ENCODE measurements around the gene PCDHGA5.
"Not testable (repeated sequence)": the region's sequence is repeated elsewhere in the genome, so short reads cannot be mapped to it uniquely, and the experiment has no call there.

Gene PCDHGA5

GRCh38 chr5:141374627-141375026, 10.7 kb downstream of the PCDHGA5 start:
- H3K9ac ChIP-seq (ENCODE audit: low read length) = no peak overlapping the region
- H3K36me3 ChIP-seq (ENCODE audit: control insufficient read depth, low read depth, low read length) = no peaks in the 10 kb centered on the region
- peaks cover 13% of the 10 kb centered on the region for H3K9me3 ChIP-seq (ENCODE audit: control insufficient read depth, low read depth, low read length)
- H3K4me1 ChIP-seq (ENCODE audit: control insufficient read depth, low read depth, low read length) = no peaks in the 10 kb centered on the region
- no peak overlapping the region for H3K4me3 ChIP-seq (ENCODE audit: low read length)
- H3K27me3 ChIP-seq (ENCODE audit: control insufficient read depth, insufficient read depth, low read length) = no peaks in the 10 kb centered on the region
- H3K27ac ChIP-seq (ENCODE audit: low read length) = no peak overlapping the region

GRCh38 chr5:141375444-141376155, 11.6 kb downstream of the PCDHGA5 start:
- not testable (repeated sequence) for H3K4me3 ChIP-seq (ENCODE audit: low read length); H3K36me3 ChIP-seq (ENCODE audit: control insufficient read depth, low read depth, low read length); H3K27ac ChIP-seq (ENCODE audit: low read length); H3K4me1 ChIP-seq (ENCODE audit: control insufficient read depth, low read depth, low read length); H3K27me3 ChIP-seq (ENCODE audit: control insufficient read depth, insufficient read depth, low read length); H3K9ac ChIP-seq (ENCODE audit: low read length)
- peaks cover 13% of the 10 kb centered on the region for H3K9me3 ChIP-seq (ENCODE audit: control insufficient read depth, low read depth, low read length)

GRCh38 chr5:141382469-141383294, 18.7 kb downstream of the PCDHGA5 start, which contains the start of gene PCDHGA7:
TSS of gene PCDHGA7 (plus strand) at chr5:141382742. CDS start at chr5:141382900, 158 bp downstream.
- Histone ChIP-seq H3K4me3 (ENCODE audit: low read length) (no peak within 1 kb of the TSS), H3K9ac (ENCODE audit: low read length) (no peak within 1 kb of the TSS)

GRCh38 chr5:141383345-141383744, 19.4 kb downstream of the PCDHGA5 start:
- Histone ChIP-seq H3K4me1 (ENCODE audit: control insufficient read depth, low read depth, low read length) (no peaks in the 10 kb centered on the region), H3K4me3 (ENCODE audit: low read length) (no peak overlapping the region), H3K36me3 (ENCODE audit: control insufficient read depth, low read depth, low read length) (no peaks in the 10 kb centered on the region), H3K9ac (ENCODE audit: low read length) (no peak overlapping the region), H3K27me3 (ENCODE audit: control insufficient read depth, insufficient read depth, low read length) (no peaks in the 10 kb centered on the region), H3K9me3 (ENCODE audit: control insufficient read depth, low read depth, low read length) (peaks cover 31% of the 10 kb centered on the region), H3K27ac (ENCODE audit: low read length) (no peak overlapping the region)

More at GRCh38 chr5:141382469-141383294, 18.7 kb downstream of the PCDHGA5 start, which contains the start of gene PCDHGA7:
- H3K36me3 ChIP-seq (ENCODE audit: control insufficient read depth, low read depth, low read length) = no peaks in the 10 kb centered on the region
- no peaks in the 10 kb centered on the region for H3K4me1 ChIP-seq (ENCODE audit: control insufficient read depth, low read depth, low read length)
- no peaks in the 10 kb centered on the region for H3K27me3 ChIP-seq (ENCODE audit: control insufficient read depth, insufficient read depth, low read length)
- no peak within 1 kb of the TSS for H3K27ac ChIP-seq (ENCODE audit: low read length)
- peaks cover 29% of the 10 kb centered on the region for H3K9me3 ChIP-seq (ENCODE audit: control insufficient read depth, low read depth, low read length)

GRCh38 chr5:141384471-141385267, 20.7 kb downstream of the PCDHGA5 start:
- no peaks in the 10 kb centered on the region for H3K27me3 ChIP-seq (ENCODE audit: control insufficient read depth, insufficient read depth, low read length)
- H3K4me1 ChIP-seq (ENCODE audit: control insufficient read depth, low read depth, low read length) = no peaks in the 10 kb centered on the region
- no peak overlapping the region for H3K27ac ChIP-seq (ENCODE audit: low read length)
- no peak overlapping the region for H3K4me3 ChIP-seq (ENCODE audit: low read length)
- no peak overlapping the region for H3K9ac ChIP-seq (ENCODE audit: low read length)
- no peaks in the 10 kb centered on the region for H3K36me3 ChIP-seq (ENCODE audit: control insufficient read depth, low read depth, low read length)
- H3K9me3 ChIP-seq (ENCODE audit: control insufficient read depth, low read depth, low read length) = peaks cover 38% of the 10 kb centered on the region

GRCh38 chr5:141387557-141388311, 23.8 kb downstream of the PCDHGA5 start, which contains the start of gene PCDHGB4:
TSS of gene PCDHGB4 (plus strand) at chr5:141387698. CDS start at chr5:141387885, 187 bp downstream.
- H3K4me1 ChIP-seq (ENCODE audit: control insufficient read depth, low read depth, low read length); H3K27ac ChIP-seq (ENCODE audit: low read length); H3K27me3 ChIP-seq (ENCODE audit: control insufficient read depth, insufficient read depth, low read length); H3K9ac ChIP-seq (ENCODE audit: low read length); H3K36me3 ChIP-seq (ENCODE audit: control insufficient read depth, low read depth, low read length); H3K4me3 ChIP-seq (ENCODE audit: low read length): not testable (repeated sequence)
- H3K9me3 ChIP-seq (ENCODE audit: control insufficient read depth, low read depth, low read length) = peaks cover 49% of the 10 kb centered on the region

- H3K27ac ChIP-seq (ENCODE audit: low read length) = no peak overlapping the region
- H3K36me3 ChIP-seq (ENCODE audit: control insufficient read depth, low read depth, low read length) = no peaks in the 10 kb centered on the region
- no peak overlapping the region for H3K4me3 ChIP-seq (ENCODE audit: low read length)
- no peaks in the 10 kb centered on the region for H3K4me1 ChIP-seq (ENCODE audit: control insufficient read depth, low read depth, low read length)
- H3K9ac ChIP-seq (ENCODE audit: low read length) = no peak overlapping the region
- H3K9me3 ChIP-seq (ENCODE audit: control insufficient read depth, low read depth, low read length) = peaks cover 40% of the 10 kb centered on the region
- no peaks in the 10 kb centered on the region for H3K27me3 ChIP-seq (ENCODE audit: control insufficient read depth, insufficient read depth, low read length)
Observed at GRCh38 chr5:141388661-141389060, 24.7 kb downstream of the PCDHGA5 start.

GRCh38 chr5:141389153-141390042, 25.4 kb downstream of the PCDHGA5 start:
- no peak overlapping the region for H3K9ac ChIP-seq (ENCODE audit: low read length)
- no peaks in the 10 kb centered on the region for H3K4me1 ChIP-seq (ENCODE audit: control insufficient read depth, low read depth, low read length)
- H3K4me3 ChIP-seq (ENCODE audit: low read length) = no peak overlapping the region
- peaks cover 40% of the 10 kb centered on the region for H3K9me3 ChIP-seq (ENCODE audit: control insufficient read depth, low read depth, low read length)
- no peak overlapping the region for H3K27ac ChIP-seq (ENCODE audit: low read length)
- H3K36me3 ChIP-seq (ENCODE audit: control insufficient read depth, low read depth, low read length) = no peaks in the 10 kb centered on the region
- H3K27me3 ChIP-seq (ENCODE audit: control insufficient read depth, insufficient read depth, low read length) = no peaks in the 10 kb centered on the region

GRCh38 chr5:141392429-141393198, 28.7 kb downstream of the PCDHGA5 start, which contains the start of gene PCDHGA8:
TSS of gene PCDHGA8 (plus strand) at chr5:141392633. CDS start at chr5:141392814, 181 bp downstream.
- Histone ChIP-seq H3K27ac (ENCODE audit: low read length) (no peak within 1 kb of the TSS), H3K9ac (ENCODE audit: low read length) (no peak within 1 kb of the TSS), H3K4me3 (ENCODE audit: low read length) (no peak within 1 kb of the TSS), H3K36me3 (ENCODE audit: control insufficient read depth, low read depth, low read length) (no peaks in the 10 kb centered on the region), H3K9me3 (ENCODE audit: control insufficient read depth, low read depth, low read length) (peaks cover 34% of the 10 kb centered on the region), H3K4me1 (ENCODE audit: control insufficient read depth, low read depth, low read length) (no peaks in the 10 kb centered on the region), H3K27me3 (ENCODE audit: control insufficient read depth, insufficient read depth, low read length) (no peaks in the 10 kb centered on the region)

Measured in iPS-18a (cell line).